Natural killer cell (primary cell): ENCODE results near the gene LITAFD. TPM values are rescaled to one million over a fixed set of nuclear protein-coding genes. Genes with fewer than 3 reads are reported as not detected.
A peak's percentile ranks its signal among the peaks of the same experiment; 100 is the strongest.

Experiments used
- ATAC-seq, 3 donors: fragments of 150-1000 bp in 2 of 3; fragments of 200-7000 bp in 1 of 3; cut with Tn5 transposase; 1 replicate in 1 of 3; 2 replicates in 2 of 3; pipeline ENCODE4 v1.10.0; 2021; ENCODE audit warnings: mild to moderate bottlenecking in 2 of 3, moderate library complexity in 2 of 3
- DNase-seq, 2 donors: peaks; one replicate each; pipeline versions ENCODE4 v3.0.0 to v3.0.0-alpha.2; 2013 to 2021; ENCODE audit warnings: mixed read lengths in 1 of 2
- H3K27ac ChIP-seq: one replicate; pipeline ENCODE4 v1.5.1; 2013; ENCODE audit warnings: mild to moderate bottlenecking, low read length
- H3K27me3 ChIP-seq: one replicate; pipeline ENCODE4 v1.6.1; 2013; ENCODE audit warnings: low read length; ENCODE audit not compliant: control insufficient read depth, insufficient read depth
- H3K36me3 ChIP-seq: one replicate; pipeline ENCODE4 v1.6.1; 2013; ENCODE audit warnings: low read length; ENCODE audit not compliant: control insufficient read depth, insufficient read depth
- H3K4me1 ChIP-seq: one replicate; pipeline ENCODE4 v1.6.1; 2013; ENCODE audit warnings: low read length; ENCODE audit not compliant: control insufficient read depth, insufficient read depth
- H3K4me3 ChIP-seq: one replicate; pipeline ENCODE4 v1.5.1; 2013; ENCODE audit warnings: low read length
- H3K9me3 ChIP-seq: one replicate; pipeline ENCODE4 v1.6.1; 2013; ENCODE audit warnings: low read length; ENCODE audit not compliant: control insufficient read depth, insufficient read depth
- H3K27ac Mint-ChIP-seq, 2 donors: one replicate each; pipeline ENCODE4 v1.8.0; 2022; ENCODE audit warnings: mild to moderate bottlenecking in 2 of 2, mixed read lengths in 2 of 2, moderate library complexity in 1 of 2
- H3K27me3 Mint-ChIP-seq, 2 donors: one replicate each; pipeline ENCODE4 v1.8.0; 2022; ENCODE audit warnings: low read depth in 2 of 2, mixed read lengths in 2 of 2
- H3K36me3 Mint-ChIP-seq: one replicate; pipeline ENCODE4 v1.8.0; 2022; ENCODE audit warnings: mixed read lengths
- H3K4me1 Mint-ChIP-seq, 2 donors: one replicate each; pipeline ENCODE4 v1.8.0; 2022; ENCODE audit warnings: mixed read lengths in 2 of 2
- H3K4me3 Mint-ChIP-seq: one replicate; pipeline ENCODE4 v1.8.0; 2022; ENCODE audit warnings: mild to moderate bottlenecking, moderate library complexity, mixed read lengths
- H3K9me3 Mint-ChIP-seq, 2 donors: one replicate each; pipeline ENCODE4 v1.8.0; 2022; ENCODE audit warnings: mixed read lengths in 2 of 2
- WGBS: methylation state at CpG from one replicate; pipeline ENCODE4 v1.1.7; 2013; ENCODE audit warnings: missing lambda C conversion rate; ENCODE audit not compliant: insufficient coverage; 5-methylcytosine and 5-hydroxymethylcytosine counted together
- intact Hi-C: fragments of 100-400 bp; cut with micrococcal nuclease; formaldehyde crosslinking; loops from one replicate; pipeline ENCODE4 v1.14.2; 2022
- total RNA-seq, 4 donors: library from RNA; stranded (reverse); fragments of 120-200 nt in 1 of 4; gene quantifications; one replicate each; pipeline versions ENCODE4 v1.2.3 to v1.2.4, GENCODE V29; 2013 to 2022
- TF ChIP-seq, protein P1 (sequence below): fragments of 200-600 bp; IDR thresholded peaks from one replicate; pipeline ENCODE4 v1.8.0; 2022; ENCODE audit warnings: antibody characterized with exemption

LITAFD gene
- total RNA-seq, 3 donors from 2014 or later (not counting 1 experiment from before 2014, with no cell fraction given), result 0.21 to 1.1 (median 0.29) TPM

DNA sequence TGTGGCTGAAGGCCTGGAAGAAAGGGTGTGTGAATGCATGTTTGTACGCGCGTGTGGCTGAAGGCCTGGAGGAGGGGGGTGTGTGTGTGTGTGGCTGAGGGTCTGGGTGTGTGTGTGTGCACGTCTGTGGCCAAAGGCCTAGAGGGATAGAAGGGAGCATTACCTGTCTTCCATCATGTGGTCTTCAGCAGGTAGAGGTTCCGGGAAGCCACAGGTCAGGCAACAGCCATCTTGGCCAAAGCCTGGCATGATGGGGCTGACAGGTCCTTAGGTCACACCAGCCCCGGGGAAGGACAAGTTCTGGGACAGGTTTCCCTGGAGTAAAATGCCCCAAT is 5.2 kb downstream of the LITAFD start:
- no peaks in the 10 kb centered on the region for H3K27me3 ChIP-seq

DNA sequence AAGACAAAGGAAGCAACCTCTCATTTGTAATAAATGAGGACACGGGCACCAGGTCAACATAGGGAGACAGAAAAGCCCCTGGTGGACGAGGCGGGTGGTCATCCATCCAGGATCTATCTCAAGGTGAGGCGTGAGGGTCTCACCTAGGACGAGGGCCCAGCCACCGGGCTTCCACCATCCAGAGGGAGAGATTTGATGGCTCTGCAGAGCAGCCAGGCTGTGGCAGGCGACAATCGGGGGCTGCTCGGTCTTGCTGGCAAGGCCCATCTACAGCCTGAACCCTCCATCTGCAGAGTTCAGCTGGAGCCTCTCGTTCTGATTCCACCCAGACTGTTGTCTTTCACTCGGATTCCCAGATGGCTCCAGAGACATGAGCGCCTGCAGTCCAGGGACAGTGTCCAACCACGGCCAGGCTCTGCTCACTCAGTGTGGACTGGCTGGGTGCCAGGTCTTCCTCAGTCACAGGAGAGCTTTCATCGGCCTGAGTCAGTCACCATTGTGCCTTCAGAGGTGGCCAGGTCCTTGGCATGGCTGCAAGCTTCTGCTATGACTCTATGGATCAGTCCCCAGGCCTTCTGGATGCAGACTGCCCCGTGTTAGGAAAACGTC is 5.9 kb downstream of the LITAFD start:
- Mint-ChIP-seq H3K4me1 (peaks cover 12 to 27% of the 10 kb centered on the region in 2 donors), H3K4me3 (no peak overlapping the region), H3K36me3 (peaks cover 3% of the 10 kb centered on the region), H3K9me3 (no peaks in the 10 kb centered on the region), H3K27me3 (peaks cover 0 to 8% of the 10 kb centered on the region in 2 donors), H3K27ac (peak overlapping the region in 1 of 2 donors; percentile 6)
- Histone ChIP-seq H3K27me3 (no peaks in the 10 kb centered on the region), H3K4me1 (peaks cover 26% of the 10 kb centered on the region), H3K27ac (no peak overlapping the region), H3K4me3 (no peak overlapping the region), H3K9me3 (no peaks in the 10 kb centered on the region), H3K36me3 (peaks cover 18% of the 10 kb centered on the region)
- DNase-seq (no peak), ATAC-seq (no peak)
- TF ChIP-seq, protein P1, sequence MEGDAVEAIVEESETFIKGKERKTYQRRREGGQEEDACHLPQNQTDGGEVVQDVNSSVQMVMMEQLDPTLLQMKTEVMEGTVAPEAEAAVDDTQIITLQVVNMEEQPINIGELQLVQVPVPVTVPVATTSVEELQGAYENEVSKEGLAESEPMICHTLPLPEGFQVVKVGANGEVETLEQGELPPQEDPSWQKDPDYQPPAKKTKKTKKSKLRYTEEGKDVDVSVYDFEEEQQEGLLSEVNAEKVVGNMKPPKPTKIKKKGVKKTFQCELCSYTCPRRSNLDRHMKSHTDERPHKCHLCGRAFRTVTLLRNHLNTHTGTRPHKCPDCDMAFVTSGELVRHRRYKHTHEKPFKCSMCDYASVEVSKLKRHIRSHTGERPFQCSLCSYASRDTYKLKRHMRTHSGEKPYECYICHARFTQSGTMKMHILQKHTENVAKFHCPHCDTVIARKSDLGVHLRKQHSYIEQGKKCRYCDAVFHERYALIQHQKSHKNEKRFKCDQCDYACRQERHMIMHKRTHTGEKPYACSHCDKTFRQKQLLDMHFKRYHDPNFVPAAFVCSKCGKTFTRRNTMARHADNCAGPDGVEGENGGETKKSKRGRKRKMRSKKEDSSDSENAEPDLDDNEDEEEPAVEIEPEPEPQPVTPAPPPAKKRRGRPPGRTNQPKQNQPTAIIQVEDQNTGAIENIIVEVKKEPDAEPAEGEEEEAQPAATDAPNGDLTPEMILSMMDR, result no peak
- WGBS, result 91% methylated on average over 16 of the region's 16 CpGs
- intact Hi-C loops, result no loop called here

More for the DNA sequence above, 5.2 kb downstream of the LITAFD start:
- no peaks in the 10 kb centered on the region for H3K9me3 ChIP-seq
- H3K27me3 Mint-ChIP-seq, result peaks cover 0 to 8% of the 10 kb centered on the region in 2 donors
- H3K27ac Mint-ChIP-seq, result peak overlapping the region; percentile 6 to 51
- 94% methylated on average over 6 of the region's 6 CpGs for WGBS
- TF ChIP-seq, protein P1, result no peak
- no peak overlapping the region for H3K27ac ChIP-seq
- H3K4me3 ChIP-seq, result no peak overlapping the region
- DNase-seq (no peak), ATAC-seq (no peak)
- no peaks in the 10 kb centered on the region for H3K36me3 Mint-ChIP-seq
- intact Hi-C loops, result no loop called here
- H3K4me1 Mint-ChIP-seq, result peaks cover 12 to 27% of the 10 kb centered on the region in 2 donors
- H3K9me3 Mint-ChIP-seq, result no peaks in the 10 kb centered on the region
- H3K4me1 ChIP-seq, result peaks cover 26% of the 10 kb centered on the region
- no peak overlapping the region for H3K4me3 Mint-ChIP-seq
- H3K36me3 ChIP-seq, result peaks cover 18% of the 10 kb centered on the region

DNA sequence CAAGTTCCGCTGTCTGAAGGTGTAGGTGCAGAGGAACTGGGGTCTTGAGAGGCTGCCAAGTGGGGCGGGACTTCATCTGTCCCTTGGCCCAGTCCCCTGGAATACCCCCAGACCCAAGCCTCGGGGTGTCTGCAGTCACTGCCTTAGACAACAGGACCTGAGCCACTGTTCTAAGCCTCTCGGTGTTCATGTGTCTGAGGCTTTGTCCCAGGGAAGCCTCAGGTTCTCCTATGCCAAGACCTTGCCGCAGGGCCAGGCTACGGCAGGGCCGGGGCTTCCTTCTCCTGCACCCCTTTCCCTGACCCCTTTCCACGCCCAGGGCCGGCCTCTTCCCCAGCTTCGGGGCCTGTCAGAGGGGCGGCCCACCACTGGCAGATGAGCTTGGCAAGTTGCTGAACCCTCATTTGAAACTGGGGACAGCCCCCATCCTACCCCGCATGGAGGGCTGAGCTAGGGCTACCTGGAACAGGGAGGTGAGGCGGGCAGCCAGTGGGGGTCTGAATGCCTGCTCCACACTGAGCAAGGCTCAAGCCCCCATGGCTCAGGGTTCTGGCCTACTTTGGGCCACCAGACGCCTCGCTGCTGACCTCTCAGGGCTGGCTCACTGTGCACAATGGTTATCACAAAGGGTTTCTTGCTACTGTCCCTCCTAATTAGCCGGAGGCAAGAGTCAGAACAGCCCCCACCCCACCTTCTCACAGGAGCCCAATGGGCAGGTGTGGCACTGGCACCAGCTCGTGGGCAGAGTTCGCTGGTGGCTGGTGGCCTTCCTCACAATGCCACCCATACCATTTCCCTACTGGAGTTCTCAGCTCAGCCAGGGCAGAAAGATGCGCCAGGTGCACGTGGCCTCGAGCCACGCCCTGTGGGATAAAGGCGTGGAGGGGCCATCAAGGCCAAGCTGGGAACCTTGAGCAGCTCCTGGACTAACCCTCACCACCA is 7.1 kb downstream of the LITAFD start:
- H3K4me1 Mint-ChIP-seq, result peaks cover 12 to 27% of the 10 kb centered on the region in 2 donors
- WGBS, result 91% methylated on average over 23 of the region's 23 CpGs
- peaks cover 0 to 8% of the 10 kb centered on the region in 2 donors for H3K27me3 Mint-ChIP-seq
- H3K36me3 Mint-ChIP-seq, result peaks cover 8% of the 10 kb centered on the region
- peaks cover 28% of the 10 kb centered on the region for H3K36me3 ChIP-seq
- H3K4me3 ChIP-seq, result no peak overlapping the region
- TF ChIP-seq, protein P1, result no peak
- no peak overlapping the region for H3K4me3 Mint-ChIP-seq
- DNase-seq, result no peak
- peaks cover 26% of the 10 kb centered on the region for H3K4me1 ChIP-seq
- H3K27ac Mint-ChIP-seq, result peak overlapping the region in 1 of 2 donors; percentile 6
- H3K27ac ChIP-seq, result no peak overlapping the region
- no peaks in the 10 kb centered on the region for H3K9me3 Mint-ChIP-seq
- no peaks in the 10 kb centered on the region for H3K27me3 ChIP-seq
- ATAC-seq, result peak in 1 of 3 donors; percentile 5
- intact Hi-C loops, result no loop called here
- no peaks in the 10 kb centered on the region for H3K9me3 ChIP-seq
